DND-41 (cell line): ENCODE data around the gene FGL2.
"Not testable (repeated sequence)": the region's sequence is repeated elsewhere in the genome, so short reads cannot be mapped to it uniquely, and the experiment has no call there.

ENCODE experiments used
- CTCF ChIP-seq: IDR thresholded peaks from 2 replicates; pipeline ENCODE4 v1.5.1; 2012; ENCODE audit warnings: borderline replicate concordance, low read length, moderate library complexity, mild to moderate bottlenecking; ENCODE audit not compliant: poor library complexity, severe bottlenecking; ENCODE audit errors: extremely low read depth
- EZH2 ChIP-seq: IDR thresholded peaks from 3 replicates; pipeline ENCODE4 v1.6.1; 2012; ENCODE audit warnings: borderline replicate concordance, low read depth, mild to moderate bottlenecking, moderate library complexity, low read length, inconsistent platforms; ENCODE audit not compliant: severe bottlenecking

GRCh38 chr7:77154917-77155464 is 44.6 kb downstream of the FGL2 start:
- not testable (repeated sequence) for TF ChIP-seq CTCF, EZH2
